RWPE2 (cell line): ENCODE data around the gene PTPN6.
A peak's percentile ranks its signal among the peaks of the same experiment; 100 is the strongest.

ENCODE experiments used
- ATAC-seq: fragments of 200-7000 bp; cut with Tn5 transposase; 3 replicates; pipeline ENCODE4 v1.9.1; 2021; ENCODE audit warnings: low read depth
- DNase-seq: peaks from one replicate; pipeline ENCODE4 v3.0.0-alpha.2; 2020; ENCODE audit warnings: low spot score
- H3K27ac ChIP-seq: fragments of 450-650 bp; 2 replicates; pipeline ENCODE4 v1.5.1; 2017; ENCODE audit warnings: mild to moderate bottlenecking; ENCODE audit not compliant: poor library complexity, severe bottlenecking
- H3K27me3 ChIP-seq: fragments of 250-450 bp; sonication (Bioruptor Pico); 2 replicates; pipeline ENCODE4 v1.5.1; 2021; ENCODE audit warnings: mild to moderate bottlenecking, moderate library complexity; ENCODE audit not compliant: insufficient read depth, poor library complexity, severe bottlenecking
- H3K36me3 ChIP-seq: fragments of 250-450 bp; sonication (Bioruptor Pico); 2 replicates; pipeline ENCODE4 v1.5.1; 2020; ENCODE audit warnings: low read depth, mild to moderate bottlenecking, moderate library complexity
- H3K4me1 ChIP-seq: fragments of 250-450 bp; sonication (Bioruptor Pico); 2 replicates; pipeline ENCODE4 v1.5.1; 2021; ENCODE audit warnings: mild to moderate bottlenecking, moderate library complexity; ENCODE audit not compliant: insufficient read depth, poor library complexity, severe bottlenecking
- H3K4me3 ChIP-seq: fragments of 250-450 bp; sonication (Bioruptor Pico); 2 replicates; pipeline ENCODE4 v1.5.1; 2021; ENCODE audit warnings: mild to moderate bottlenecking, moderate library complexity; ENCODE audit not compliant: severe bottlenecking
- H3K9me3 ChIP-seq: fragments of 250-450 bp; sonication (Bioruptor Pico); 2 replicates; pipeline ENCODE4 v1.5.1; 2021; ENCODE audit warnings: mild to moderate bottlenecking, moderate library complexity; ENCODE audit not compliant: severe bottlenecking
- CTCF ChIP-seq: fragments of 450-650 bp; IDR thresholded peaks from one replicate; pipeline ENCODE4 v1.5.1; 2017; ENCODE audit warnings: mild to moderate bottlenecking, moderate library complexity; ENCODE audit not compliant: poor library complexity, severe bottlenecking

PTPN6 gene

GRCh38 chr12:6950811-6951540 is at the start of gene PTPN6:
Gene PTPN6 (plus strand): TSS chr12:6951356. CDS start chr12:6951513, 157 bp downstream.
- Histone ChIP-seq H3K9me3 (no peaks in the 10 kb centered on the region), H3K4me3 (no peak within 1 kb of the TSS), H3K36me3 (no peaks in the 10 kb centered on the region; the same call in 1 of the 2 replicates), H3K27ac (no peak within 1 kb of the TSS), H3K27me3 (no peaks in the 10 kb centered on the region), H3K4me1 (peaks cover 4% of the 10 kb centered on the region)
- ATAC-seq = no peak
- peak; percentile 54 for DNase-seq
- no peak for TF ChIP-seq CTCF

GRCh38 chr12:6902448-6902847 is 48.7 kb upstream of the PTPN6 start:
- H3K27me3 ChIP-seq = no peaks in the 10 kb centered on the region
- H3K9me3 ChIP-seq = no peaks in the 10 kb centered on the region
- no peaks in the 10 kb centered on the region for H3K36me3 ChIP-seq
- H3K4me1 ChIP-seq = peaks cover 4% of the 10 kb centered on the region
- ATAC-seq (no peak), DNase-seq (no peak)
- H3K4me3 ChIP-seq = no peak overlapping the region
- H3K27ac ChIP-seq = no peak overlapping the region
- no peak for TF ChIP-seq CTCF

GRCh38 chr12:6903722-6904121 is 47.4 kb upstream of the PTPN6 start:
- H3K4me1 ChIP-seq = peaks cover 4% of the 10 kb centered on the region
- peak overlapping the region; percentile 25 for H3K27ac ChIP-seq
- H3K9me3 ChIP-seq = no peaks in the 10 kb centered on the region
- DNase-seq = no peak
- no peaks in the 10 kb centered on the region for H3K27me3 ChIP-seq
- TF ChIP-seq CTCF = no peak
- H3K36me3 ChIP-seq = no peaks in the 10 kb centered on the region
- no peak for ATAC-seq
- no peak overlapping the region for H3K4me3 ChIP-seq

GRCh38 chr12:6904280-6905276 is 46.6 kb upstream of the PTPN6 start, which contains the start of gene LRRC23:
Gene LRRC23 (plus strand): TSS chr12:6904822. CDS start chr12:6905634, 812 bp downstream.
- H3K27me3 ChIP-seq = no peaks in the 10 kb centered on the region
- no peaks in the 10 kb centered on the region for H3K9me3 ChIP-seq
- peaks cover 4% of the 10 kb centered on the region for H3K4me1 ChIP-seq
- ATAC-seq (peak; percentile 96), DNase-seq (peak; percentile 95)
- H3K27ac ChIP-seq = peak within 1 kb of the TSS; percentile 25
- no peak for TF ChIP-seq CTCF
- H3K36me3 ChIP-seq = no peaks in the 10 kb centered on the region
- peak within 1 kb of the TSS; percentile 46 for H3K4me3 ChIP-seq
